Pancreas (tissue), 10 donors: ENCODE data around the gene NFKBIZ. TPM values are rescaled to one million over a fixed set of nuclear protein-coding genes. Genes with fewer than 3 reads are reported as not detected.

Experiments
- ATAC-seq, 4 donors: fragments of 200-7000 bp; cut with Tn5 transposase; one replicate each; pipeline versions ENCODE4 v1.8.0 to v1.9.1; 2020; ENCODE audit warnings: mild to moderate bottlenecking in 4 of 4, moderate library complexity in 4 of 4
- DNase-seq, 6 donors: peaks; one replicate each; pipeline ENCODE4 v3.0.0-alpha.2; 2020
- FAIRE-seq: peaks from 2 replicates; lab custom pipeline; 2012; peaks lifted over from hg19 to GRCh38; lab: Jason Lieb, UNC
- H3K27ac ChIP-seq, 4 donors: fragments of 200-600 bp; sonication (generic); 1 replicate in 3 of 4; 2 replicates in 1 of 4; pipeline versions ENCODE4 v1.5.0 to v1.8.0; 2020
- H3K27me3 ChIP-seq, 4 donors: fragments of 200-600 bp; one replicate each; pipeline ENCODE4 v1.8.0; 2021
- H3K36me3 ChIP-seq, 3 donors: fragments of 200-600 bp; sonication (generic) in 1 of 3; one replicate each; pipeline versions ENCODE4 v1.5.0 to v1.8.0; 2020 to 2021
- H3K4me1 ChIP-seq, 3 donors: fragments of 200-600 bp; one replicate each; pipeline ENCODE4 v1.8.0; 2021
- H3K4me3 ChIP-seq, 4 donors: fragments of 200-600 bp; sonication (generic) in 2 of 4; one replicate each; pipeline versions ENCODE4 v1.5.0 to v1.8.0; 2020 to 2021
- H3K9me3 ChIP-seq, 4 donors: fragments of 200-600 bp; one replicate each; pipeline ENCODE4 v1.8.0; 2021
- CTCF ChIP-seq, 4 donors: fragments of 200-600 bp; sonication (generic) in 3 of 4; IDR thresholded peaks; one replicate each; pipeline versions ENCODE4 v1.5.0 to v1.8.0; 2021; ENCODE audit warnings: antibody characterized with exemption in 4 of 4
- WGBS, 2 donors: extraction: QIAGEN DNeasy Blood & Tissue Kit; methylation state at CpG; one replicate each; pipeline ENCODE4 v1.1.7; 2013; 5-methylcytosine and 5-hydroxymethylcytosine counted together
- intact Hi-C, 3 donors: fragments of 100-400 bp; cut with DNase I; formaldehyde crosslinking; loops; one replicate each; pipeline versions ENCODE4 v1.11.1 to v1.14.2; 2022
- polyA plus RNA-seq, 2 donors: library from polyadenylated mRNA; stranded (reverse); fragments of 200-250 nt; gene quantifications; one replicate each; pipeline ENCODE4 v1.2.3, GENCODE V29; 2013
- total RNA-seq, 6 donors: library from RNA; stranded (reverse); fragmentation: NEBNext Ultra II Directional in 4 of 6; extraction: Animal tissue kit (Norgen Biotek cat#: 25700) in 4 of 6; gene quantifications; one replicate each; pipeline versions ENCODE4 v1.2.1 to v1.2.4, GENCODE V29; 2021 to 2023
- donor health status: healthy with polysubstance abuse.
- donor health status: DM: no; HTN: no; CAD: no; lungs with moderate emphysema.
- donor health status: DM: no; HTN: no; CAD: no.
- donor health status: control.
- donor health status: control.
- donor health status: Bipolar disorder and iron deficiency.
- donor health status: DM: yes; HTN: yes; CAD: no.
- donor health status: DM: no; HTN: no; CAD: no.
- donor health status: DM: no; HTN: no; CAD: no.
- donor health status: DM: yes; HTN: yes; CAD: no.

NFKBIZ gene
- total and polyA plus RNA-seq, 8 donors: 16.5 to 90.7 (median 30.3) TPM

GRCh38 chr3:101816215-101817149 is 32.8 kb upstream of the NFKBIZ start:
- no peak for FAIRE-seq
- ATAC-seq: no peak
- no peaks in the 10 kb centered on the region for H3K27me3 ChIP-seq
- TF ChIP-seq CTCF (IDR thresholded peaks at IDR 0.05): no peak
- no peaks in the 10 kb centered on the region for H3K36me3 ChIP-seq
- H3K27ac ChIP-seq: no peak overlapping the region
- WGBS, 2 donors: 85 to 86% methylated on average over 4 of the region's 4 CpGs
- intact Hi-C loops: no loop called here
- H3K4me3 ChIP-seq: no peak overlapping the region
- H3K9me3 ChIP-seq: no peaks in the 10 kb centered on the region
- DNase-seq: no peak
- peaks cover 4 to 19% (median 9%) of the 10 kb centered on the region in 3 donors for H3K4me1 ChIP-seq

GRCh38 chr3:101817992-101818391 is 31.3 kb upstream of the NFKBIZ start:
- no peaks in the 10 kb centered on the region for H3K36me3 ChIP-seq
- H3K4me1 ChIP-seq: peaks cover 4 to 19% (median 9%) of the 10 kb centered on the region in 3 donors
- no peak overlapping the region for H3K4me3 ChIP-seq
- no peak overlapping the region for H3K27ac ChIP-seq
- intact Hi-C loops: no loop called here
- WGBS, 2 donors: 93 to 95% methylated on average over 5 of the region's 5 CpGs
- DNase-seq: no peak
- TF ChIP-seq CTCF (IDR thresholded peaks at IDR 0.05): no peak
- ATAC-seq: no peak
- H3K9me3 ChIP-seq: no peaks in the 10 kb centered on the region
- no peaks in the 10 kb centered on the region for H3K27me3 ChIP-seq
- FAIRE-seq: no peak

- intact Hi-C loops: no loop called here
- Histone ChIP-seq H3K27ac (no peak overlapping the region), H3K36me3 (no peaks in the 10 kb centered on the region), H3K4me1 (peaks cover 0 to 6% (median under 1%) of the 10 kb centered on the region in 3 donors), H3K27me3 (no peaks in the 10 kb centered on the region), H3K9me3 (no peaks in the 10 kb centered on the region), H3K4me3 (no peak overlapping the region)
- WGBS, 2 donors: 89 to 92% methylated on average over 2 of the region's 2 CpGs
- DNase-seq: no peak
- ATAC-seq: no peak
- no peak for TF ChIP-seq CTCF (IDR thresholded peaks at IDR 0.05)
- FAIRE-seq: no peak
Measured at GRCh38 chr3:101819649-101820206, 29.6 kb upstream of the NFKBIZ start.

- 98% methylated on average over 19 of the region's 19 CpGs for WGBS, 2 donors
- intact Hi-C loops: no loop called here
- ATAC-seq (no peak), FAIRE-seq (no peak), DNase-seq (no peak)
- Histone ChIP-seq H3K27me3 (no peaks in the 10 kb centered on the region), H3K36me3 (no peaks in the 10 kb centered on the region), H3K9me3 (no peaks in the 10 kb centered on the region), H3K4me1 (peaks cover 0 to 9% (median 4%) of the 10 kb centered on the region in 3 donors), H3K27ac (no peak overlapping the region), H3K4me3 (no peak overlapping the region)
- no peak for TF ChIP-seq CTCF (IDR thresholded peaks at IDR 0.05)
Measured at GRCh38 chr3:101821503-101821902, 27.8 kb upstream of the NFKBIZ start.
